ENCODE measurements around the gene NKD2.

The NKD2 gene

GRCh38 chr5:1034421-1034905 lies 25.9 kb downstream of the NKD2 start:
- POLR2A ChIA-PET (ENCODE audit: low non-redundant PET), result no interaction called here
- CTCF ChIA-PET, result interaction anchor here (1.1 to 1.7 kb wide), 2 partner anchors 23 to 140 kb away, joined by 3 to 8 read pairs; no protein-coding TSS in a partner anchor
- DNase-seq (ENCODE audit: low spot score), result no peak
- no peak for TF ChIP-seq CTCF (conservative IDR thresholded peaks at IDR 0.05; ENCODE audit: low read depth)
- no peak overlapping the region for H3K27ac ChIP-seq

- ChIA-PET CTCF (no interaction called here), POLR2A (ENCODE audit: low non-redundant PET) (no interaction called here)
- no peak for TF ChIP-seq CTCF (conservative IDR thresholded peaks at IDR 0.05; ENCODE audit: low read depth)
- no peak for DNase-seq (ENCODE audit: low spot score)
- no peak overlapping the region for H3K27ac ChIP-seq
Observed at GRCh38 chr5:1034986-1035385, 26.4 kb downstream of the NKD2 start.

GRCh38 chr5:1035421-1036405 lies 27.1 kb downstream of the NKD2 start:
- POLR2A ChIA-PET (ENCODE audit: low non-redundant PET), result no interaction called here
- no peak for DNase-seq (ENCODE audit: low spot score)
- TF ChIP-seq CTCF (conservative IDR thresholded peaks at IDR 0.05; ENCODE audit: low read depth), result no peak
- CTCF ChIA-PET, result no interaction called here
- no peak overlapping the region for H3K27ac ChIP-seq

- DNase-seq (ENCODE audit: low spot score), result no peak
- no peak for TF ChIP-seq CTCF (conservative IDR thresholded peaks at IDR 0.05; ENCODE audit: low read depth)
- POLR2A ChIA-PET (ENCODE audit: low non-redundant PET), result no interaction called here
- H3K27ac ChIP-seq, result no peak overlapping the region
- CTCF ChIA-PET, result no interaction called here
Observed at GRCh38 chr5:1036504-1037122, 28.0 kb downstream of the NKD2 start.

- ChIA-PET CTCF (interaction anchor here (0.5 kb wide), 1 partner anchor 116 kb away, joined by 5 read pairs; no protein-coding TSS in a partner anchor), POLR2A (ENCODE audit: low non-redundant PET) (no interaction called here)
- H3K27ac ChIP-seq, result no peak overlapping the region
- TF ChIP-seq CTCF (conservative IDR thresholded peaks at IDR 0.05; ENCODE audit: low read depth), result no peak
- DNase-seq (ENCODE audit: low spot score), result no peak
Observed at GRCh38 chr5:1037123-1037670, 28.6 kb downstream of the NKD2 start.

- no peak overlapping the region for H3K27ac ChIP-seq
- TF ChIP-seq CTCF (conservative IDR thresholded peaks at IDR 0.05; ENCODE audit: low read depth), result no peak
- ChIA-PET POLR2A (ENCODE audit: low non-redundant PET) (no interaction called here), CTCF (interaction anchor here (0.5 kb wide), 1 partner anchor 117 kb away, joined by 5 read pairs; no protein-coding TSS in a partner anchor)
- no peak for DNase-seq (ENCODE audit: low spot score)
Observed at GRCh38 chr5:1037671-1038416, 29.2 kb downstream of the NKD2 start.
